HG03196 (cell line): ENCODE results near the gene ADAMTSL2.

Source experiments
- ATAC-seq: cut with Tn5 transposase; IDR thresholded peaks from one replicate; pipeline ENCODE4 v1.9.1; 2021; ENCODE audit not compliant: unreplicated experiment

Gene ADAMTSL2

GRCh38 chr9:133516256-133516960, 18.1 kb upstream of the ADAMTSL2 start:
- no peak for ATAC-seq

GRCh38 chr9:133516961-133517350, 17.5 kb upstream of the ADAMTSL2 start:
- no peak for ATAC-seq

GRCh38 chr9:133517711-133518110, 16.8 kb upstream of the ADAMTSL2 start:
- no peak for ATAC-seq

- ATAC-seq: no peak
Observed at GRCh38 chr9:133518200-133518599, 16.3 kb upstream of the ADAMTSL2 start.

- no peak for ATAC-seq
Observed at GRCh38 chr9:133518706-133519449, 15.6 kb upstream of the ADAMTSL2 start.

GRCh38 chr9:133519693-133520092, 14.8 kb upstream of the ADAMTSL2 start:
- no peak for ATAC-seq

- ATAC-seq: no peak
Observed at GRCh38 chr9:133520121-133520835, 14.2 kb upstream of the ADAMTSL2 start.

DNA sequence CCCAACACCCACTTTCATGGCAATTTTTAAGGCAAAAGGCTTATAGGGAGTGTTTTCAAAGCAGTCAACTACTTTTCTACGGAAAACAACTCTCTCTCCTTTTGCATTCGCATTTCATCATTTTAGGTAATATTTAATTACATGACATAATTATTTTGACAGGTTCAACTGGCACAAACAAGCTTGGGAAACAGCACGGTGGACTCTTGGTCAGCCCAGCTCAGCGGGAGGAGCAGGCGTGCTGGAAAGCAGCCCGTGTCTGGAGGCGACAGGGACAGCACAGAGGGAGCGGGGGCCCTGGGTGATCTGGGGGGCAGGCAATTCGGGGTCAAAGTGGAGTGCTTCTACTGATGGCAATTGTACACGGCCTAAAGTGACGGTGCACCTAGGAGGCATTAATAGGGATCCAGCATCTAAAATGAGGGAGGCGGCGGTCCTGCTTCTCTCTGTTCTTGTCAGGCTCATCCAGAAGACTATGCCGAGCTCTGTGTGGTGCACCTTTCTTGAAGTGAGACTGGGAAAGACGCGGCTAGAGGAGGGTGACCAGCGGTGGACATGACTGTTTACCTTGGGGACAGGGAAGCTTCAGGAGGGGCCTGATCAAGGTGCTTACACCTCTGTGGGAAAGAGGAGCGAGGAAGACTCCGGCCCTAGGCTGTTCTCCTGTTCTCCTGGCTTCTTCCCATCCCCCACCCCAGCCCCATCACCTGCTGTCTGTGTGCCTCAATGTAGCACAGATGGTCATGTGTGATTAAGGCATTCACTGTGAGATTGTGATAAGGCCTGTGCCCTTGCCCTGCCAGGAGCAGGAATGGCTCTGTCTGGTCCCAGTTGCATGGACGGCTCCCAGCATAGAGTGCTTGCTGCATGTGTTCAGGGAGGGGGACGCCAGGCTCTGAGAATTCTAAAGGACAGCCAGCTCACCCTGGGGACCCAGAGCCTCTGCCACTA, 13.1 kb upstream of the ADAMTSL2 start:
- ATAC-seq: no peak

- no peak for ATAC-seq
Observed at GRCh38 chr9:133522073-133522910, 12.2 kb upstream of the ADAMTSL2 start.

DNA sequence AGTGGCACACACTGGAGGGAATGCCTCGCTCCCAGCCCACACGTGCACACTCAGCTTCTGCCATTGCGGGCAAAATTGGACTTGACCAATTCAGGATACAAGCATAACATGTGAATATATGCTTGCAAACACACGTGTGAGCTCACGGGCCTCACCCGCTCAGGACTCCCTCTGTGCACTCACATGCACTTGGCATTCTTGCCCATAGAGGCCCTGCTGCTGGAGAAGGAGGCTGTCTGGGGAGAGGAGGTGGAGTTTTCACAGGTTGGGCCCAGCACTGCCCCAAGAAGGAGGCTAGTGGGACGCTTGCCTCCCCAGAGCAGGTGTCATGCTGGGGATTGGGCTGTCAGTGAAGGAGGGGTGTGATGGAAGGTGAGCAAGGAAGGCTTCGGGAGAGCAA, 11.4 kb upstream of the ADAMTSL2 start:
- ATAC-seq: no peak

DNA sequence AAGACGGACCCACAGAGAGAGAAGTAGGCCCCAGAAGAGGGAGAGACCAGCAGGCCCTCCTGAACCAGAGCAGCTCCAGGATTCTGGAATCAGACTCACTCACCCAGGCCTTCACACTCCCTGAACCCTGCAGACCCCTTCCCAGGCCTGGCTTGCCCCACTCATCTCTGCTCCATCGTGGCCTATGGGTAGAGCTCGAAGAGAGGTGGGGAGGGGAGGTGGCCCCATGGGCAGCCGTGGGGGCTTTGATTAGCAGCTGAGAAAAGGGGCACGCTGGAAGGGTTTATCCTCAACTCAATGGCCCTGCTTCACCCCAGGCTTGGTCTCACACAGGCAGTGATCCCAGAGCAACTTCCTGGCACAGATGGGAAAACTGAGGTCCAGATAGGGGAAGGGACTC, 10.4 kb upstream of the ADAMTSL2 start:
- no peak for ATAC-seq

DNA sequence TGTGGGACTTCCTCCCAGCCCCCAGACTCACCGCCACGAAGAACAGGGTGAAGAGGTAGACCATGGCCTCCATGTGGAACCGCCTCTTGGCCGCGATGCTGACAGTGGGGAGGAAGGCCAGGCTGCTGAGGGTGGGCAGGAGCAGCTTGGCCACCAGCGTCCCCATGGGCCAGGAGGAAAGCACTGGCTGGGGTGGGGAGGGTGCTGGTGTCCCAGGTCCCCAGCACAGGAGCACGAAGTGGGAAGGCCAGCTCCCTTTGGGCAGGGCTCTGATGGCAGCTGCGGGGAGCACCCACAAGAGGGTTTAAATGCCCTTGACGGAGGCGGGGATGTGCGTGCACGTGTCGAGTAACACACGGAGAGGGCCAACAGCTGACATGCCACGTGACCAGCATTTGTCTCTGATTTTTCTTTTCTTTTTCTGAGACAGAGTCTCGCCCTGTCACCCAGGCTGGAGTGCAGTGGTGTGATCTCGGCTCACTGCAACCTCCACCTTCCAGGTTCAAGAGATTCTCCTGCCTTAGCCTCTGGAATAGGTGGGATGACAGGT, 9.8 kb upstream of the ADAMTSL2 start, which contains the start of gene MYMK:
MYMK (minus strand) TSS at position 281 of the 550 bp plus-strand sequence; CDS start at position 166, 115 bp downstream.
- ATAC-seq: no peak

DNA sequence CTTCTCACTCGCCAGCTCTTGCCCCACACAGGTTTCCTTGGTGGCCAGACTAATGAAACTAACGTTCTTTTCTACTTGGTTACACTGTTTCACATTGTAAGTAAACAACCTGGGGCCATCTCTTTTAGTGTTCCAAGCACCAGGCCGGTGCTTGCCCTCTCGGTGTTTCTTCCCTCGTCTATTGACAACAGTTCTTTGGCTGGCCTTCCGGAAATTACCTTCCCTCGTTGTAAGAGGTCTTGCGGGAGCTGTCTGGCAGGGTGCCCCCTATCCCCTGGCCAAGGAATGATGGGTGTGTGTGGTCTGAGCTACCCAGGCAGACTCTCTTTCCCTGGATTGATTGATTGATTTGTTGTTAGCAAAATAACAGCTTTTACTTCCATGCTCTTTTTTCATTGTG, 8.8 kb upstream of the ADAMTSL2 start:
- no peak for ATAC-seq

GRCh38 chr9:133526721-133527321, 7.7 kb upstream of the ADAMTSL2 start:
- ATAC-seq: no peak

DNA sequence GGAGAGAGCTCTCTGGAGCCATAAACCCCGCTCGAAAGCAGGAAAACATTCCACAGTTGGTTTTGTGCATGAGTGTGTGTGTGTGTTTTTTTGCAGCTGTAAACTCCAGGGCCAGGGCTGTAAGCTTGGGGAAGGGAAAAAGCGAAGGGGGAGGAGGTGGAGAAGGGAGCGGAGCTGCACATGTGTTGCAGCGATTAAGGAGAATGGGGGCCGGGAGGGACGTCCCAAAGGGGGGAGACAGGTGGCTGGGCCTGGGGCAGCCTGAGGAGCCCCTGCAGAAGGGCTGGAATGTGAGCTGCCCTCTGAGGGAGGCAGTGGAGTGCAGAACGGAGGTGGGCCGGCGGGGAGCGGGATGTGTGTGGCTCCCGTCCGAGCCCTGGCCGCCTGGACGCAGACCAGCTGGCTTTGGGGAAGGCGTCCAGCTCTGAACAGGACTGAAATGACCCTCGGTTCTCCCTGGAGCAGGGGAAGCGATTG, 7.0 kb upstream of the ADAMTSL2 start:
- no peak for ATAC-seq

GRCh38 chr9:133528001-133528875, 6.3 kb upstream of the ADAMTSL2 start:
- ATAC-seq: no peak

DNA sequence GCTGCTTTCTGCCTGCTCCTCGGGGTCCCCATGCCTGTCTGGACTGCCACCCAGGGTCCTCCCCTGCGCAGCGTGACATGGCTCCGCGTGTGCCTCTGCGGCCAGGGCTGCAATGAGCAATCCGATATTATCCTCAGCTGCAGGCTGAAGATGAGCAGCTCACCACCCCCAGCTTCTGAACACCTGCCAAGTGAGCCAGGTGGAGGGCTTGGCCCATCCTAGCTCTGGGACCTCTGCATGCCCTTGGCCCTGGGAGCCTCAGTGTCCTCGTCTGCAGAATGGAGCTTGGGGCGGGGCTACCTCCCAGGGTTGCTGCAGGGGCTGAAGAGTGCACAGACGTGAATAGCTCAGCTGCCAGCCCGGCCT, 5.6 kb upstream of the ADAMTSL2 start:
- ATAC-seq: no peak

- no peak for ATAC-seq
Observed at GRCh38 chr9:133529457-133529856, 5.0 kb upstream of the ADAMTSL2 start.
